ENCODE data around the gene LDLR. TPM values are rescaled to one million over a fixed set of nuclear protein-coding genes. Genes with fewer than 3 reads are reported as not detected.
A peak's percentile ranks its signal among the peaks of the same experiment; 100 is the strongest.

LDLR gene
- total RNA-seq, 1 donor, result 326 TPM

DNA sequence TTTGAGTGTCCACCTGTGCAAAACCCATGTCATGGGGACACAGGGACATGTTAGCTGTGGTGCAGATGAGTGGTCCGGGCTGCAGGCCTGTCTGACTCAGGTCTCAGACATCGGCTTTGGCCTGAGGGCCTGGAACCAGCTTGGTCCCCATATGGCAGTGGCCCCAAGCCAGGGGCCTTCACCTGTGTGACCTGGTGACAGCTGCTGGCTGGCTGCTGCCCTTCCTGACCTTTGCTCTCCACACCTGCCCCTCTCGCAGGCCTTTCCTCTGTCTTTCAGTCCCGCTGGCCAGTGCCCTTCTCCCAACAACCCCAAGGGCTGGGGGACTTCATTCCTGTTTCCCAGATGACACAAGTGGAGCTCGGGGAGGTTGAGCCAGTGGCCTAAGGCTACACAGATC, 22.9 kb upstream of the LDLR start:
- TF ChIP-seq, protein P1, sequence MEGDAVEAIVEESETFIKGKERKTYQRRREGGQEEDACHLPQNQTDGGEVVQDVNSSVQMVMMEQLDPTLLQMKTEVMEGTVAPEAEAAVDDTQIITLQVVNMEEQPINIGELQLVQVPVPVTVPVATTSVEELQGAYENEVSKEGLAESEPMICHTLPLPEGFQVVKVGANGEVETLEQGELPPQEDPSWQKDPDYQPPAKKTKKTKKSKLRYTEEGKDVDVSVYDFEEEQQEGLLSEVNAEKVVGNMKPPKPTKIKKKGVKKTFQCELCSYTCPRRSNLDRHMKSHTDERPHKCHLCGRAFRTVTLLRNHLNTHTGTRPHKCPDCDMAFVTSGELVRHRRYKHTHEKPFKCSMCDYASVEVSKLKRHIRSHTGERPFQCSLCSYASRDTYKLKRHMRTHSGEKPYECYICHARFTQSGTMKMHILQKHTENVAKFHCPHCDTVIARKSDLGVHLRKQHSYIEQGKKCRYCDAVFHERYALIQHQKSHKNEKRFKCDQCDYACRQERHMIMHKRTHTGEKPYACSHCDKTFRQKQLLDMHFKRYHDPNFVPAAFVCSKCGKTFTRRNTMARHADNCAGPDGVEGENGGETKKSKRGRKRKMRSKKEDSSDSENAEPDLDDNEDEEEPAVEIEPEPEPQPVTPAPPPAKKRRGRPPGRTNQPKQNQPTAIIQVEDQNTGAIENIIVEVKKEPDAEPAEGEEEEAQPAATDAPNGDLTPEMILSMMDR (IDR thresholded peaks at IDR 0.05; ENCODE audit: extremely low read depth, low read depth, low read length), result no peak
- Histone ChIP-seq H3K27me3 (ENCODE audit: insufficient read depth, low read length) (no peaks in the 10 kb centered on the region), H3K9me3 (ENCODE audit: low read depth, low read length) (peaks cover 3% of the 10 kb centered on the region), H2AFZ (ENCODE audit: low read length) (no peak overlapping the region), H3K36me3 (ENCODE audit: insufficient read depth, low read length) (peaks cover 36% of the 10 kb centered on the region), H3K79me2 (ENCODE audit: insufficient read depth, low read length) (no peaks in the 10 kb centered on the region), H3K4me3 (ENCODE audit: insufficient read depth, low read length) (no peak overlapping the region), H3K4me2 (ENCODE audit: insufficient read depth, low read length) (no peak overlapping the region), H3K4me1 (ENCODE audit: insufficient read depth, low read length) (peaks cover 4% of the 10 kb centered on the region), H4K20me1 (ENCODE audit: insufficient read depth, low read length) (no peaks in the 10 kb centered on the region), H3K27ac (ENCODE audit: low read depth, low read length) (no peak overlapping the region)
- DNase-seq (ENCODE audit: insufficient read length, low spot score, missing footprints), result peak; percentile 31

DNA sequence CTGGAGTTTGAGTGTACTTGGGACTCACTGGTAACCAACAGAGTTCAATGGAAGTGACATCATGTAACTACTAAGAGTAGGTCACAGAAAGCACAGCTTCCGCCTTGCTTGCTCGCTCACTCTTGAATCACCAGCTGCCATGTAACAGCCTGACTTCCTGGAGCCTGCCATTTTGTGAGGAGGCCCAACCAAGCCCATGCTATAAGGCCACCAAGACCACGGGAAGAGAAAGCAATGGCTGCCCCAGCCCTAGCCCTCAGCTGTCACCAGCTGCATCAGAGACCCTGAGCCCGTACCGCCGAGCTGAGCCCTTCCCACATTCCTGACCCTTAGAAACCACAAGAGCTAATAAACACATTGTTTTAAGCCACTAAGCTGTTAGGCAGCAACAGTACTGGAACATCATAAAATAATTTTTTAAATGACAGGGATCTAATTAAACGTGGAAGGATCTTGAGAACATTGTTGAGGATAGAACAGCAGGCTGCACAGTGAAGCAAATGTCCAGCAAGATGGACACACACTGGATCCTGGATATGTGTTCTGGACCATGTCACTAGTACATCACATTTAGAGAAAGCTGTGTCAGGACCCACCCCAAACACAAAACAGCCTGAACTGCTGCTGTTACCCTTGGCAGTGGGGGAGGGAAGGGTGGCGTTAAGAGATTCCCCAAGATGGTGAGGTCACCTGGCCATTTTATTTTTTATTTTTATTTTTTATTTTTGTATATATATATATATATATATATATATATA, 21.7 kb upstream of the LDLR start:
- Histone ChIP-seq H3K4me2 (ENCODE audit: insufficient read depth, low read length) (no peak overlapping the region), H4K20me1 (ENCODE audit: insufficient read depth, low read length) (no peaks in the 10 kb centered on the region), H3K4me1 (ENCODE audit: insufficient read depth, low read length) (peaks cover 4% of the 10 kb centered on the region), H2AFZ (ENCODE audit: low read length) (no peak overlapping the region), H3K36me3 (ENCODE audit: insufficient read depth, low read length) (peaks cover 26% of the 10 kb centered on the region), H3K4me3 (ENCODE audit: insufficient read depth, low read length) (no peak overlapping the region), H3K27ac (ENCODE audit: low read depth, low read length) (no peak overlapping the region), H3K79me2 (ENCODE audit: insufficient read depth, low read length) (no peaks in the 10 kb centered on the region), H3K27me3 (ENCODE audit: insufficient read depth, low read length) (no peaks in the 10 kb centered on the region), H3K9me3 (ENCODE audit: low read depth, low read length) (peaks cover 3% of the 10 kb centered on the region)
- TF ChIP-seq, protein P1 (IDR thresholded peaks at IDR 0.05; ENCODE audit: extremely low read depth, low read depth, low read length), result no peak
- DNase-seq (ENCODE audit: insufficient read length, low spot score, missing footprints), result peak; percentile 76

DNA sequence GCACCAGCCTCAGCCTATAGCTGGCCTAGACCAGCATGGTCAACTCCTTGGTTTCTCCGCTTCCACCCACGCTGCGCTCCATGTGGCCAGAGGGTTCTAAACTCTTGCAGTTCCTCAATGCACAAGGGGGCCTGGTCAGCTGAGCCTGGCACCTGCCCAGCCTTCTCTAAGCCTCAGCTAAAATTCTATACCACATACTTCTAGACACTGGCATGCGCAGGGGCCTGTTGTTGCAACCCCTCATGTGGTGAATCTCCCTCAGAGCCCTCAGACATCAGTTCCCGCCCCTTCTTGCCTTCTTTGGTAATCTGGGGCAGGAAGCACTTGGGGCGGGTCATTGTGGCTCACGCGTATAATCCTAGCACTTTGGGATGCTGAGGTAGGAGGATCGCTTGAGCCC, 19.7 kb upstream of the LDLR start:
- no peak overlapping the region for H3K4me2 ChIP-seq (ENCODE audit: insufficient read depth, low read length)
- H3K36me3 ChIP-seq (ENCODE audit: insufficient read depth, low read length), result peaks cover 18% of the 10 kb centered on the region
- no peak for DNase-seq (ENCODE audit: insufficient read length, low spot score, missing footprints)
- no peak overlapping the region for H3K4me3 ChIP-seq (ENCODE audit: insufficient read depth, low read length)
- H3K27me3 ChIP-seq (ENCODE audit: insufficient read depth, low read length), result no peaks in the 10 kb centered on the region
- no peak overlapping the region for H3K27ac ChIP-seq (ENCODE audit: low read depth, low read length)
- peaks cover 3% of the 10 kb centered on the region for H3K9me3 ChIP-seq (ENCODE audit: low read depth, low read length)
- H3K79me2 ChIP-seq (ENCODE audit: insufficient read depth, low read length), result no peaks in the 10 kb centered on the region
- no peak overlapping the region for H2AFZ ChIP-seq (ENCODE audit: low read length)
- H3K4me1 ChIP-seq (ENCODE audit: insufficient read depth, low read length), result peaks cover 4% of the 10 kb centered on the region
- H4K20me1 ChIP-seq (ENCODE audit: insufficient read depth, low read length), result no peaks in the 10 kb centered on the region
- TF ChIP-seq, protein P1 (IDR thresholded peaks at IDR 0.05; ENCODE audit: extremely low read depth, low read depth, low read length), result no peak

DNA sequence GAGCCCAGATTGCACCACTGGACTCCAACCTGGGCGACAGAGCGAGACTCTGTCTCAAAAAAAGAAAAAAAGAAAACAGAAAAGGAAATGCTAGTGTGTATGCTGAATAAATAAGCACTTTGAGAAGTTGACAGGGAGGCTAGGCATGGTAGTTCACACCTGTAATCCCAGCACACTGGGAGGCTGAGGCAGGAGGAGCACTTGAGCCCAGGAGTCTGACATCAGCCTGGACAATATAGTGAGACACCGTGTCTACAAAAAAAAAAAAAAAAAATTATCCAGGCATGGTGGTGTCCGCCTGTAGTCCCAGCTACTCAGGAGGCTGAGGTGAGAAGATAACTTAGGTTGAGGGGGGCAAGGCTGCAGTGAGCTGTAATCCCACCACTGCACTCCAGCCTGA, 19.1 kb upstream of the LDLR start:
- Histone ChIP-seq H3K4me3 (ENCODE audit: insufficient read depth, low read length) (no peak overlapping the region), H3K4me1 (ENCODE audit: insufficient read depth, low read length) (no peaks in the 10 kb centered on the region), H3K27me3 (ENCODE audit: insufficient read depth, low read length) (no peaks in the 10 kb centered on the region), H3K27ac (ENCODE audit: low read depth, low read length) (no peak overlapping the region), H3K36me3 (ENCODE audit: insufficient read depth, low read length) (peaks cover 14% of the 10 kb centered on the region), H2AFZ (ENCODE audit: low read length) (no peak overlapping the region), H3K79me2 (ENCODE audit: insufficient read depth, low read length) (no peaks in the 10 kb centered on the region), H4K20me1 (ENCODE audit: insufficient read depth, low read length) (no peaks in the 10 kb centered on the region), H3K9me3 (ENCODE audit: low read depth, low read length) (peaks cover 3% of the 10 kb centered on the region), H3K4me2 (ENCODE audit: insufficient read depth, low read length) (no peak overlapping the region)
- TF ChIP-seq, protein P1 (IDR thresholded peaks at IDR 0.05; ENCODE audit: extremely low read depth, low read depth, low read length), result no peak
- no peak for DNase-seq (ENCODE audit: insufficient read length, low spot score, missing footprints)
